ENCODE measurements around the gene MXRA8.

- TF ChIP-seq CTCF (conservative IDR thresholded peaks at IDR 0.05; ENCODE audit: low read depth, low read length) = no peak
- TF ChIP-seq EZH2 (IDR thresholded peaks at IDR 0.05; ENCODE audit: low read length, unreplicated experiment) = no peak
These were observed 22.5 kb downstream of the MXRA8 start for GRCh38 chr1:1335792-1336248.

Data from PC-3 (cell line).